Germinal center (tissue), 1 donor: ENCODE measurements around the gene R3HCC1L.

Source experiments
- DNase-seq: peaks from one replicate; pipeline ENCODE4 v3.0.0; 2012; ENCODE audit warnings: mixed read lengths, low spot score

Gene R3HCC1L

GRCh38 chr10:98231417-98231816 lies 97.0 kb downstream of the R3HCC1L start:
- DNase-seq = no peak

GRCh38 chr10:98235846-98236245 lies 101.4 kb downstream of the R3HCC1L start:
- DNase-seq = no peak

- DNase-seq = no peak
Measured at GRCh38 chr10:98236862-98237261, 102.4 kb downstream of the R3HCC1L start.

DNA sequence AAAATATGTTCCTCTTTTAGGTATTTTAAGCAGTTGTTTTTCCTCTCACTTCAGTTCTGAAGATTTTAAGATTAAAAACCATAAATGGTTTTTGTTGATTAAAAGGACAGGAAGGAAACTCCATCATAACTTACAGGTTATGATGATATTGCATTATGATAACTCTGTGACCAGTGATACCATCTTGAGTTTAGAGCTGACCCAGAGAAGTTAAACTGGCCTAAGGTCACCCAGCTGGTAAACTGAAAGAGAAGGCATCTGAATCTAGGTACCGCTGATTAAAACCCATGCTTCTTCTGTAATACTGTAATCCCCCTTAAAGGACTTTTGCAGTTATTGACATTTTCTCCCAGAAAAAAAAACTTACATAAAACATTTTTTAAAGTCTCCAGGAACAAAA lies 103.9 kb downstream of the R3HCC1L start:
- DNase-seq = no peak

DNA sequence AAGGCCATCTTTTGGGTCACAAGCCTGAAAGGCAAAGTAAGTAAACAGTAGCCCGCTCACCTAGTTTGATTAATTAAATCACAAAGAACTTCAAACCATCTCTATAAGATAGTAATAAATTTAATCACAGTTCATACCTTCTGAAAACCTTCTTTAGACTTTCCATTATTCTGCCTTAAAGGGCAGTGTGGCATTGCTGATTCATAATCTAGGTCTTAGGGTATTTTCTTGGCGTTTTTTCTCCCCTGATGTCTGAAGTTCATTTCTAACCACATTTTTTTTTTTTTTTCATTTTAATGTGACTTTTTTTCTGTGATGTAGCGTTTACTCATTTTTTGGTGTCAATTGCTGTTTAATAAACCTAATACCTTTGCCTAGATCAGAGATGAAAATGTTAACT lies 106.1 kb downstream of the R3HCC1L start:
- no peak for DNase-seq

GRCh38 chr10:98242823-98243222 lies 108.4 kb downstream of the R3HCC1L start:
- no peak for DNase-seq

- DNase-seq = no peak
Measured at GRCh38 chr10:98244141-98244540, 109.7 kb downstream of the R3HCC1L start.

GRCh38 chr10:98244586-98244985 lies 110.1 kb downstream of the R3HCC1L start:
- DNase-seq = no peak

GRCh38 chr10:98246911-98247805 lies 112.7 kb downstream of the R3HCC1L start:
- no peak for DNase-seq

- no peak for DNase-seq
Measured at GRCh38 chr10:98248018-98248417, 113.6 kb downstream of the R3HCC1L start.

DNA sequence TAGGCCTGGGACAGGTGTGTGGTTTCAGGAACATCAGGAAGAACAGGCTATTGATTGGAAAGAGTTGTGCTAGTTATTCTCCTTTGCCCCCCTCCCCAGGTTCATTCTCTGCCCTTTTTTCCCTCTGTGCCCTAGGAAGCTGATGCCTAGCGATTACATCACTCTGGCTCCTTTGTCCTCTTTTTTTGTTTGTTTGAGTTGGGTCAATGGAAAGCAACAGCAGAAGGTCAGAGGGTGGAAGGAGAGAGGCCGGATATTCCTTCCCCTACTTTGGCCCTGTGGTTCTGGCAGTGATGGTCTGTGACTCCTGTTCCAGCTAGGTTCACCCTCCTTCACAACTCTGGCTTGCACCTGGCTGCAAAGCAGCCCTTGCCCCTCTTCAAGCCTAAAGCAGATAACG lies 114.7 kb downstream of the R3HCC1L start:
- no peak for DNase-seq

DNA sequence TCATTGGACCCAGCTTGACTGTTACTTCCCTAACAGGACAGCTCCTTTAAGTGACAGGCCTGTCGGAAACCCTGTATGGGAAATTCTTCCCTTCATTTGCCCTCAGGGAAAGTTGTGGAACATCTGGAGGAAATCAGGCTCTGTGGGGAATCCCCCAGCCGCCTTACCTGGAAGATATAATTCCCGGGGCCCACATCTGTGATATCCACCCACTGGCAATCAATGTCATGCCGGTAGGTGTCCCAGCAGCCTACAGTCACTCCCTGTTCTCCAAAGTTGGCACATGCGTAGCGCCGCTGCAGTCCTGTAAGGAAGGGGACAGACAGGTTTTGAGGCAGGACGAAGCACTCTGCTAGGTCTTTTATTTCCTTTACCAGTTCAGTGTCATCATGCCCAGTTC lies 116.9 kb downstream of the R3HCC1L start:
- no peak for DNase-seq

DNA sequence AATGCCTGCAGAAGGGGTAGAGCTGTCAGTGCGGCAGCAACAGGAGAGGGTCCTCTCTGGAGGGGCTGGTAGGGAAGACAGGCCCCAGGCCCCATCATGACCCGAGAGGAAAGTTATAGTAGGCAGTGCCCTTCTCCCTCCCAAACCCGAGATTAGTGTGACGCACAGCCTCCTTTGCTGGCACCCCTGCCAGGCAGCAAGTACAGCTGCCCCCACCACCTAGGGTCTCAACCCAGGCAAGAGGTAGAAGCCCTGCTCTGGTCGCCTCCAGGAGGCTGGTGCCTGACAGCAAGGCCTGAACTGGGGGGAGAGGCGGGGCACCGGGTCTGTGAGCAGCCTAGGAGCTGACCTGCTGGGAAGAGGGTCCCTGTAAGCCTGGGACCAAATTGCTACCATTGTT lies 118.0 kb downstream of the R3HCC1L start:
- no peak for DNase-seq

DNA sequence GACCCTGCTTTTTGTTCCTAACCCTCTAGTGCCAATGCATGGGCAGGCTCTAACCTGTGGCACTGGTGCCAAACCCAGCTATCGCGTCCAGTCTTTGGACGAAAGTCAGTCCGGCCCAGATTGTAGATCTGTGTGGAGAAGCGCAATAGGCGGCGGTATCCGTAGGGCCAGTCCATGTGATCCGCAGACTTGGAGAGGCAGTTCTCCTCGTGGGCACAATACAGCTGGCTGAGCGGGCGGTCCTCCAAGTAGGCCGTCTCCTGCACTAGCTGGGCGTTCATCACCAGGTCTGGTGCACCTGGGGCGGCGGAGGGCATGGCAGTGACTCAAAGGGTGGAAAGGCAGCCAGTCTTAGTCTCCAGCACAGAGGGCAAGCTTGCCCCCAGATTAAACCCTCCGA lies 119.0 kb downstream of the R3HCC1L start:
- no peak for DNase-seq

DNA sequence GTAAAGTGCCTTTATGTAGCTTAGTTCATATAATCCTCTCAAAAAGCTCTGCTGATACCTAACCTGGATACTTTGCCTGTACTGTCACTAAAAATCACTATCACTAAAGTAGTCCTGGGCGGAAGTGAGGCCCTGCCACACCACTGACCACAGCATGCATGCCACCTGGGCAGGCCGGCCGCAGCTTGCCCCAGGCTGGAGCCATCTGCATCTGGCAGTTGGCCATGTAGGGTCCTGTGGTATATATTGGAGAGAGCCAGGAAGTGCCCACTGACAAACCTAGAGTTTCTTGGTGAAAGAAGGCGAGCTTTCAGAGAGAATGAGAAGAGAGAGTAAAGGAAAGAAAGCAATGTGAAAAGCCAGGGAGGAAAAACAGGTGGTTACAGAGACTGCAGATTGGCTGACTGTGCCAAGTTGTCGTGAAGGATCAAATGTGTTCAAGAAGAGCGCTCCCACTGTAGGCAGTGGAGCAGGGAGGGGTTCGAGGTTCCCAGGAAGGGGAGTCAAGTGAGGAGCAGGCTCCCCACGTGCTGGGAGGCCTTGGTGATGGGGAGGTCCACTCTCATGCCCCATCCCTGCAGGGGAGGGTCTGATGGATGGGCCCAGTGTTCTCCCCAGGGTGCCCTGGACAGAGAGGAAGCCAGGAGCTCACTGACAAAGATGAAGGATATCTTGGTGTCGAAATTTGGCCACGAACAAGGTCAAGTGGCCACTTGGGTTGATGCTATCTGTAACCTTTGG lies 119.9 kb downstream of the R3HCC1L start:
- no peak for DNase-seq

DNA sequence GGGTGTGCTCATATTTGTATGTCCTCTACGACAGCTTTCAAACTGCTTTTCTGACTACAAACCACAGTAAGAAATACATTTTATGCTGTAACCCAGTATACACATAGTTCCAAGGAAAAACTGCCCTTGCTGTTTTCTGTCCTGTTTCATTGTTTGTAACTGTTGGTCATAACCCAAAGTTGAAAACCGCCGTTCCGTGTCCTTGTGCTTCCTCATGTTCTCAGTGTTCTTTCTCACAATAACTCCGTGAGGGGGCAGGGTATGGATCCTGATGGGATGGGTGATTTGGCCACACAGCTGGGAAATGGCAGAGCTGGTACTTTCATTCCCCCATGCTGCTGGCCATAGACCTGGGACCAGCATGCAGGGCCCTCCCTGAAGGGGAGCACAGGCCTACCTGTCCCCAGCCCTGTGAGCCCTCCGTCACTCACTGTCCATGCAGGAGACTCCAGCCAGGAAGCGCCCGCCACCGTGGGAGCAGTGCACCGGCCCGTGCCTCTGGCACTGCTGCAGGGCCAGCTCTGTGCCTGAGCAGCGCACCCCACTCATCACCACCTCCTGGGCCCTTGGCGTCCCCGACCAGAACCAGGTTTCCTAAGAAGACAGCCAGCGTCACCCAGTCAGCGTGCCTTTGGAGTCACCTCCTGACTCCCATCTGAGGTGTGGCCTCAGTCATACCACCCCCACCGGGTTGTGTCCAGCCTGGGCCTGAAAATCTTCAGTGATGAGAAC lies 120.9 kb downstream of the R3HCC1L start:
- DNase-seq = no peak

DNA sequence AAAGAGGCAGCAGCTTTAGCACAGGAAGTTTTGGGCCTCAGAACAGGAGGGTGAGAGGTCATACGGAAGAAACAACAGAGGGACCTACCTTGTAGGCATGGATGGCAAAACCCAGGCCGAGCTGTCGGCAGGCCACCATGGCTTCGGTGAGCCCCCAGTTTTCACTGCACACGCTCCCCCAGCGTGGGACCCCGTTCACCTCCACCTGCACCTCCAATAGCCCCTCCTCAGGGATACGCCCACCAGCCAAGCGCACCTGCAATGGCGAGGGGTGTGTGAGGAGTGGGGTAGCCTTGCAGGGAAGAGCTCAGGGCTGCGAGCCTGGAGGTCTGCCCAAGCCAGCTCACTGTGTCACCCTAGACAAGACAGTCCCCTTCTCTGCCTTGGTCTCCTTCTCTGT lies 122.2 kb downstream of the R3HCC1L start:
- no peak for DNase-seq

DNA sequence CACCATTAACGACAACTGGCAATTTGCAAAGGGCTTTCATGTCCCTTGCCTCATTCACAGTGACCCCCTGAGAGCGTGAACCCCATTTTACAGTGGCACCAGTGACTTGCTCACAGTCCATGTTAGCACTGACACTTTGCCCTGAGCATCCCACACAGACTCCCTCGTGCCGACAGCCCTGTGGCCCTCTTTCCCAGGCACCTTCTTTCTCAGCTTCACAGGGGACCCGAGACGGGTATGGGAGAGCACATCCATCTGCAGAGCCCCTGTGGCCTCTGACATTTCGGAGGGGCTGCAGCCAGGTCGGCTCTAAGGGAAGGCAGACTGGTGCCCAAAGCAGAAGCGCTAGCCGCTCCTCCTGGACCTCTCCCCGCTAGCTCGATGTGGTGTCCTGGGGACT lies 122.7 kb downstream of the R3HCC1L start:
- DNase-seq = no peak

DNA sequence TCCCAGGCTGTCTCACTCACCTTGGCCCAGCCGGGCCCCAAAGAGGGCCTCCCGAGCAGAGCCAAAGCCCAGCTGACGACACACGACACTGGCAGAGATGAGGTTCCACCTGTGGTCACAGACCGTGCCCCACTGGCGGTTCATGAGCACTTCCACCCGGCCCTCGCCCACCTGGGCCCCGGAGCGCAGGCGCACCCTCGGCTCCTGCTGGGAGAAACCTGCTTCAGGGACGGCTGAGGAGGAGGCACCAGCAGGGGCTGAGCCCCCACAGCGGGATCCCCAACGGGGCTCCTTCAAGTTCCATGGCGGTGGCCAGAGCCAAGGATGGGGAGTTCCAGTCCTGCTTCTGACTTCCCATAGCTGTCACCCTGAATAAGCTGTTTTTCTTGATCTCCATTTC lies 123.5 kb downstream of the R3HCC1L start:
- no peak for DNase-seq

- DNase-seq = no peak
Measured at GRCh38 chr10:98258683-98259454, 124.4 kb downstream of the R3HCC1L start.

- no peak for DNase-seq
Measured at GRCh38 chr10:98259606-98260315, 125.3 kb downstream of the R3HCC1L start.
